Transverse colon (tissue), 4 donors: Measurements from ENCODE around the gene PKDCC. TPM values are rescaled to one million over a fixed set of nuclear protein-coding genes. Genes with fewer than 3 reads are reported as not detected.

Experiments used
- DNase-seq: peaks from one replicate; pipeline ENCODE4 v3.0.0-alpha.2; 2019
- H3K27ac ChIP-seq, 4 donors: fragments of 200-600 bp; sonication (generic); 2 replicates each; pipeline ENCODE4 v1.5.1; 2016 to 2018; ENCODE audit warnings: inconsistent platforms in 4 of 4
- H3K27me3 ChIP-seq: fragments of 200-600 bp; sonication (generic); 2 replicates; pipeline ENCODE4 v1.5.1; 2017; ENCODE audit warnings: inconsistent platforms
- H3K36me3 ChIP-seq, 4 donors: fragments of 200-600 bp; sonication (generic); 2 replicates each; pipeline ENCODE4 v1.5.1; 2017 to 2019; ENCODE audit warnings: inconsistent platforms in 4 of 4
- H3K4me1 ChIP-seq, 4 donors: fragments of 200-600 bp; sonication (generic); 2 replicates each; pipeline ENCODE4 v1.5.1; 2017 to 2020; ENCODE audit warnings: inconsistent platforms in 4 of 4
- H3K4me3 ChIP-seq, 4 donors: fragments of 200-600 bp; sonication (generic); 1 replicate in 1 of 4; 2 replicates in 3 of 4; pipeline versions ENCODE4 v1.5.1 to v1.6.1; 2017 to 2019; ENCODE audit warnings: inconsistent platforms in 4 of 4
- H3K9me3 ChIP-seq, 2 donors: fragments of 200-600 bp; sonication (generic); 2 replicates each; pipeline ENCODE4 v1.5.1; 2017 to 2019; ENCODE audit warnings: inconsistent platforms in 2 of 2
- EP300 ChIP-seq: sonication (generic); formaldehyde crosslinking; IDR thresholded peaks from one replicate; pipeline ENCODE4 v1.6.1; 2017; ENCODE audit warnings: antibody characterized with exemption, low read depth
- POLR2A ChIP-seq: fragments of 450-650 bp; IDR thresholded peaks from one replicate; pipeline ENCODE4 v1.6.1; 2016; ENCODE audit warnings: antibody characterized with exemption, mild to moderate bottlenecking, moderate library complexity
- POLR2AphosphoS5 ChIP-seq, 3 donors: sonication (generic); formaldehyde crosslinking; IDR thresholded peaks; one replicate each; pipeline ENCODE4 v1.6.1; 2016; ENCODE audit warnings: antibody characterized with exemption in 3 of 3
- WGBS, 2 donors: methylation state at CpG; one replicate each; pipeline ENCODE4 v1.1.5; 2018; ENCODE audit warnings: low coverage in 1 of 2; 5-methylcytosine and 5-hydroxymethylcytosine counted together
- in situ Hi-C, 4 donors: fragments of 200-750 bp; cut with MboI; loops; one replicate each; pipeline versions ENCODE4 v1.15.0 to v1.15.1; 2017; ENCODE audit warnings: low sequenced_read_pairs in 3 of 4, low pct_ligation_motif_present in 1 of 4, low pct_unique_long_range_greater_than_20kb in 1 of 4
- intact Hi-C: fragments of 100-400 bp; cut with DNase I; formaldehyde crosslinking; loops from one replicate; pipeline ENCODE4 v1.15.1; 2023; ENCODE audit warnings: low total_unique reads
- total RNA-seq, 4 donors: library from RNA; depleted of rRNA; stranded (reverse); fragments of >200 nt; gene quantifications; one replicate each; pipeline ENCODE4 v1.1.0, GENCODE V29; 2016
- TF ChIP-seq, protein P1 (sequence below), 5 experiments: fragments of 200-600 bp in 3 of 5; fragments of 450-650 bp in 2 of 5; sonication (generic) in 3 of 5; IDR thresholded peaks; 1 replicate in 2 of 5; 2 replicates in 3 of 5; pipeline ENCODE4 v1.5.1; 2016 to 2017; ENCODE audit warnings: antibody characterized with exemption in 5 of 5, inconsistent platforms in 3 of 5, mild to moderate bottlenecking in 2 of 5, moderate library complexity in 1 of 5

Gene PKDCC
- total RNA-seq, 4 donors from 2014 or later = 60.6 to 108 (median 74.6) TPM

DNA sequence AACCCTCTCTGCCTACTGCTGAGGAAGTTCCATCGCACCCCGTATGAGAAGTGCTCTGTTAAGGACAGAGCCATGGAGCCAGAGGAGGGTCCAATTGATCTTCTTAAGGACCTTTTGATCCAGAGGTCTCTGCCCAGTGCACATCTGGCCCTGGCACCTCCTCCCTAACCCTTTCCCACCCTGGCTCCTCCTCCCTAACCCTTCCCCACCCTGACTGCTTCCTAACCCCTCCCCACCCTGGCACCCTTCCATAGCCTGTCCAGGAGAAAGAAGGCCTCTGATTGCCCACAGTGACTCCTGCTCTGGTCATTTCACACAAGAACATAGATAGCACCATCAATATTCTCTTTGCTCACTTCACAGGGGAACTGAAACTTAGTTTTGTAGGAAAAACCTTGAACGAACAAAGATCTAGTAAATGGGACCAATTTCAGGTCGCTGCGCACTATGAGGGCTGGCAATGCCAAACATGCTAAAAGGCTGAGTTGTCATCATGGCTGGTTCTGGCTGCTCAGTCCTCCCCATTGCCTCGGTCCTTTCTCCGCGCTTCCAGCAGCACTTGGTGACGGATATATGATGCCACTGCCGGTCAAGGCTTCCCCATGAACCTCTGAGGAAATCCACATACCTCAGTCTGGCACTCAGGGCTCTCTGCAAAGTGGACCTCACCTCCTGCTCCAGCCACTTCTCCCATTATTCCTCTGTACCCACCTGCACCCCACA, 49.2 kb downstream of the PKDCC start:
- Histone ChIP-seq H3K27ac (no peak overlapping the region), H3K27me3 (no peaks in the 10 kb centered on the region), H3K9me3 (no peaks in the 10 kb centered on the region), H3K36me3 (no peaks in the 10 kb centered on the region), H3K4me1 (peaks cover 0 to 52% (median 14%) of the 10 kb centered on the region in 4 donors), H3K4me3 (no peak overlapping the region)
- no peak for DNase-seq
- no peak for TF ChIP-seq EP300
- TF ChIP-seq POLR2A = no peak
- TF ChIP-seq POLR2AphosphoS5 (IDR thresholded peaks at IDR 0.05) = no peak
- TF ChIP-seq, protein P1, sequence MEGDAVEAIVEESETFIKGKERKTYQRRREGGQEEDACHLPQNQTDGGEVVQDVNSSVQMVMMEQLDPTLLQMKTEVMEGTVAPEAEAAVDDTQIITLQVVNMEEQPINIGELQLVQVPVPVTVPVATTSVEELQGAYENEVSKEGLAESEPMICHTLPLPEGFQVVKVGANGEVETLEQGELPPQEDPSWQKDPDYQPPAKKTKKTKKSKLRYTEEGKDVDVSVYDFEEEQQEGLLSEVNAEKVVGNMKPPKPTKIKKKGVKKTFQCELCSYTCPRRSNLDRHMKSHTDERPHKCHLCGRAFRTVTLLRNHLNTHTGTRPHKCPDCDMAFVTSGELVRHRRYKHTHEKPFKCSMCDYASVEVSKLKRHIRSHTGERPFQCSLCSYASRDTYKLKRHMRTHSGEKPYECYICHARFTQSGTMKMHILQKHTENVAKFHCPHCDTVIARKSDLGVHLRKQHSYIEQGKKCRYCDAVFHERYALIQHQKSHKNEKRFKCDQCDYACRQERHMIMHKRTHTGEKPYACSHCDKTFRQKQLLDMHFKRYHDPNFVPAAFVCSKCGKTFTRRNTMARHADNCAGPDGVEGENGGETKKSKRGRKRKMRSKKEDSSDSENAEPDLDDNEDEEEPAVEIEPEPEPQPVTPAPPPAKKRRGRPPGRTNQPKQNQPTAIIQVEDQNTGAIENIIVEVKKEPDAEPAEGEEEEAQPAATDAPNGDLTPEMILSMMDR (IDR thresholded peaks at IDR 0.05) = no peak
- WGBS, 2 donors = 70 to 82% methylated on average over 6 to 10 of the region's 10 CpGs
- in situ Hi-C loops = loop anchor here in 3 of 4 donors (5.0 to 25.0 kb wide), 5 partner anchors 98 to 265 kb away; partner anchors contain the start of gene COX7A2L (in 1 of the 3)
- intact Hi-C loops = loop anchor here (5.0 to 10.0 kb wide), 2 partner anchors 138 to 235 kb away; no protein-coding TSS in a partner anchor

DNA sequence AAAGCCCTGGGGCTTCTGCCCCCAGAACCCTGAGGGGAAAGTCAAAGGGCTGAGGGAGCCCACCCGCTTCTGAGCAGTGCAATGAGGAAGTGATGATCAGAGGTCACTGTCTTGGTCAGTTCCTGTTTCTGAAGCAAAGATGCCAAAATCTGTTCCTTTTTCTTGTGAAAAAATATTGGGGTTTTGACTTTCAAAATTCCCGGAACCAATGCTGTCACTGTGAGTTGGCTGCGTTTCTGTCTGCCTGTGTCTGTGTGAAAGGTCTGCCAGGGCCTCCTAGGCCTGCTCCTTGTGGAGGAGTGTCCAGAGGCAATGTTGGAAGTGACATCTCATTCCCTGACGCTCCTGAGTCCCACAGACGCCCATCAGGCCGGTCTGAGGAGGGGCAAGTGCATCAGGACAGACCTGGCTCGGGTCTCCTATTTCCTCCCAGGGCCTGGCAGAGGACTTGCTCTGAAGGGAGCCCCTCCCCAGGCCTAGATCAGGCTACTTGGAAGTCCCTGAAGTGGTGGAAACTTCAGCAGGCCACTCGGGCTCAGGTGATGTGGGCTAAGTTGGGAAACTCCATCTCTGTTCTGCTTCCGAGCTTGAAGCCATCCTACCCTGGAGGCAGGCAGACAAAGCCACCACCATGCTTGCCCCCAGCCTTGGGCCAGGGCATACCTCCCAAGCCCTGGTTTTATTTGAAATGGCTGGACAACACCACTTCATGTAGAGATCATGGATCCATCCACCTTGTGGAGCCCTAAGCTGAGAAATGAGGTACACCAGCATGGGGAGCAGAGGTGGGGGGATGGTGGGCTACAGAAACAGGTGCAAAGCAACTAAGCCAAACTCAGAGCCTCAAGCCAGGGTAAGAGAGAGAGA, 51.0 kb downstream of the PKDCC start:
- Histone ChIP-seq H3K9me3 (no peaks in the 10 kb centered on the region), H3K36me3 (no peaks in the 10 kb centered on the region), H3K27ac (peak overlapping the region; percentile 20 to 64 (median 53)), H3K4me1 (peaks cover 0 to 49% (median 9%) of the 10 kb centered on the region in 4 donors), H3K4me3 (no peak overlapping the region), H3K27me3 (no peaks in the 10 kb centered on the region)
- intact Hi-C loops = loop anchor here (5.0 to 10.0 kb wide), 2 partner anchors 136 to 233 kb away; no protein-coding TSS in a partner anchor
- in situ Hi-C loops = loop anchor here in 3 of 4 donors (5.0 to 25.0 kb wide), 5 partner anchors 96 to 263 kb away; partner anchors contain the start of gene COX7A2L (in 1 of the 3)
- TF ChIP-seq EP300 = no peak
- TF ChIP-seq POLR2A = no peak
- TF ChIP-seq, protein P1 (IDR thresholded peaks at IDR 0.05) = no peak
- no peak for TF ChIP-seq POLR2AphosphoS5 (IDR thresholded peaks at IDR 0.05)
- no peak for DNase-seq
- 63% methylated on average over 6 of the region's 9 CpGs; no CpG with 5 or more reads in 1 of the 2 donors for WGBS, 2 donors

- intact Hi-C loops (loop anchor here (2.0 to 10.0 kb wide), 3 partner anchors 69 to 233 kb away; partner anchors contain the start of gene EML4), in situ Hi-C loops (loop anchor here in 3 of 4 donors (5.0 to 25.0 kb wide), 6 partner anchors 95 to 263 kb away; partner anchors contain the start of gene COX7A2L (in 1 of the 3))
- Histone ChIP-seq H3K27me3 (no peaks in the 10 kb centered on the region), H3K27ac (peak overlapping the region; percentile 20 to 64 (median 53)), H3K9me3 (no peaks in the 10 kb centered on the region), H3K36me3 (no peaks in the 10 kb centered on the region), H3K4me3 (no peak overlapping the region), H3K4me1 (peaks cover 0 to 49% (median 9%) of the 10 kb centered on the region in 4 donors)
- 82 to 83% methylated on average over 6 of the region's 6 CpGs for WGBS, 2 donors
- no peak for DNase-seq
- TF ChIP-seq, protein P1 (IDR thresholded peaks at IDR 0.05) = no peak
- no peak for TF ChIP-seq EP300
- no peak for TF ChIP-seq POLR2AphosphoS5 (IDR thresholded peaks at IDR 0.05)
- no peak for TF ChIP-seq POLR2A
Observed at GRCh38 chr2:42099438-42100173, 51.8 kb downstream of the PKDCC start.
